ENCODE results near the gene PDLIM5.
"Not testable (repeated sequence)": the region's sequence is repeated elsewhere in the genome, so short reads cannot be mapped to it uniquely, and the experiment has no call there.

The PDLIM5 gene

DNA sequence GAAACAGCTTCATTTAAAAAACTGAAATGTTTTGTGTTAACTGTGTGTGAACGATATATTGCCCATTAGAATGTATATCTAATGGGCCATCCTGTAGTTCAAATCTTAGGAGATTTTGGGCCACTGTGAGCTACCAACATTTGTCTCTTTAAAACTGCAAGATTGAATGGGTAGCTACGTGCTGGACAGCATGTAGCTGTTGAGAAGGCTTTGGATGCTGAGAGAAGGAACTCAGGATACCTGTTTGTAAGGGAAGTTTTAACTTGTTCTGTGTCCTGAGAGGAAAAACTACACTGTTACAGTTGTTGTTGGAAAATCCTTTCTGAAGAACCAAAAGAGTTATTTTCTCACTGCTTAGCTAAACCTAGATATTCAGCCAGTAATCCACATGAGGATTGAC lies 45.9 kb downstream of the PDLIM5 start:
- no peak for DNase-seq (ENCODE audit: low read depth)

GRCh38 chr4:94498502-94498901 lies 46.8 kb downstream of the PDLIM5 start:
- DNase-seq (ENCODE audit: low read depth): no peak

- no peak for DNase-seq (ENCODE audit: low read depth)
Observed at GRCh38 chr4:94500685-94501084, 48.9 kb downstream of the PDLIM5 start.

- no peak for DNase-seq (ENCODE audit: low read depth)
Observed at GRCh38 chr4:94504545-94504944, 52.8 kb downstream of the PDLIM5 start.

GRCh38 chr4:94506822-94507221 lies 55.1 kb downstream of the PDLIM5 start:
- no peak for DNase-seq (ENCODE audit: low read depth)

- no peak for DNase-seq (ENCODE audit: low read depth)
Observed at GRCh38 chr4:94507281-94507680, 55.5 kb downstream of the PDLIM5 start.

GRCh38 chr4:94507708-94508107 lies 56.0 kb downstream of the PDLIM5 start:
- no peak for DNase-seq (ENCODE audit: low read depth)

GRCh38 chr4:94508296-94508695 lies 56.6 kb downstream of the PDLIM5 start:
- no peak for DNase-seq (ENCODE audit: low read depth)

- no peak for DNase-seq (ENCODE audit: low read depth)
Observed at GRCh38 chr4:94508806-94509205, 57.1 kb downstream of the PDLIM5 start.

DNA sequence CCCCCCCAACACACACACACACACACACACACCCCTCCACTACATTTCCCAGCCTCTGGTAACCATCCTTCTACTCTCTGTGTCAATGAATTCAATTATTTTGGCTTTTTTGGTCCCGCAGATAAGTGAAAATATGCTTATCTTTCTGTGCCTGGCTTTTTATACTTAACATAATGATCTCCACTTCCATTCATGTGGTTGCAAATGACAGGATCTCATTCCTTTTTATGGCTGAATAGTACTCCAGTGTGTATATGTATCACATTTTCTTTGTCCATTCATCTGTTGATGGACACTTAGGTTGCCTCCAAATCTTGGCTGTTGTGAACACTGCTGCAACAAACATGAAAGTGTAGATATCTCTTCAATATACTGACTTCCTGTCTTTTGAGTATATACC lies 59.8 kb downstream of the PDLIM5 start:
- DNase-seq (ENCODE audit: low read depth): no peak

- DNase-seq (ENCODE audit: low read depth): not testable (repeated sequence)
Observed at GRCh38 chr4:94513532-94513931, 61.8 kb downstream of the PDLIM5 start.

GRCh38 chr4:94515365-94515764 lies 63.6 kb downstream of the PDLIM5 start:
- no peak for DNase-seq (ENCODE audit: low read depth)

DNA sequence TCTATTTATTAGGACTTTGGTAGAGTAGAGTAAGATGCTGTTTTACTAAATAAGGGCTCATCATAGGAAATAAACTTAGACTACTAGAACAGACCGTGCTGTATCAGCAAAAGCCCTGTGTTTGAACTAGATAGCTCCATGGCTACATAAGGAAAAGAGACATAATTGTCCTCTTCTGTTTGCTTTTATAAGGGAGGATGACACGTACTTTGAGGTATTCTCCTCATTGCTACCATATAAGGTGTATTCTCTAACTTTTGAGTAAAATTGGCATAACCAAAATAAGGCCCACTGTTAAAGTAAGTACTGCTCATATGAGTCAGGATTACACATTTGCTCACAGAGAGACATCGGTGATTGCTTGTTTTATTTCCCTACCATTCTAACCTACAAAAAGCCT lies 64.3 kb downstream of the PDLIM5 start:
- no peak for DNase-seq (ENCODE audit: low read depth)

- DNase-seq (ENCODE audit: low read depth): no peak
Observed at GRCh38 chr4:94516999-94517398, 65.3 kb downstream of the PDLIM5 start.

GRCh38 chr4:94517492-94517891 lies 65.8 kb downstream of the PDLIM5 start:
- DNase-seq (ENCODE audit: low read depth): no peak

- DNase-seq (ENCODE audit: low read depth): no peak
Observed at GRCh38 chr4:94519019-94519418, 67.3 kb downstream of the PDLIM5 start.

- no peak for DNase-seq (ENCODE audit: low read depth)
Observed at GRCh38 chr4:94519925-94520789, 68.4 kb downstream of the PDLIM5 start.

GRCh38 chr4:94523033-94523580 lies 71.4 kb downstream of the PDLIM5 start:
- DNase-seq (ENCODE audit: low read depth): no peak

DNA sequence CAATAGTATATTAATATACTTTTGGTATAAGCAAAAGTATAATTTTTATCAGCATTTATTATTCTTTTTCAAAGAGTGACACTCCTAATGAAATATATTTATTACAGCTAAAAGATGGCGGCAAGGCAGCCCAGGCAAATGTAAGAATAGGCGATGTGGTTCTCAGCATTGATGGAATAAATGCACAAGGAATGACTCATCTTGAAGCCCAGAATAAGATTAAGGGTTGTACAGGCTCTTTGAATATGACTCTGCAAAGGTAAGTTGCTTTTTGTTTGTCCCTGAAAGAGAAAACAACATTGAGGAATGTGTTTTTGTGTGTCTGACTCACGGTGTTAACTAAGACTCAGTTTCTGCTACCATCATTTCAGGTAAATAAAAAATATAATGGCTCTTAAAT lies 71.9 kb downstream of the PDLIM5 start:
- no peak for DNase-seq (ENCODE audit: low read depth)

- DNase-seq (ENCODE audit: low read depth): no peak
Observed at GRCh38 chr4:94525993-94526728, 74.4 kb downstream of the PDLIM5 start.

GRCh38 chr4:94527556-94528233 lies 76.0 kb downstream of the PDLIM5 start:
- DNase-seq (ENCODE audit: low read depth): no peak

DNA sequence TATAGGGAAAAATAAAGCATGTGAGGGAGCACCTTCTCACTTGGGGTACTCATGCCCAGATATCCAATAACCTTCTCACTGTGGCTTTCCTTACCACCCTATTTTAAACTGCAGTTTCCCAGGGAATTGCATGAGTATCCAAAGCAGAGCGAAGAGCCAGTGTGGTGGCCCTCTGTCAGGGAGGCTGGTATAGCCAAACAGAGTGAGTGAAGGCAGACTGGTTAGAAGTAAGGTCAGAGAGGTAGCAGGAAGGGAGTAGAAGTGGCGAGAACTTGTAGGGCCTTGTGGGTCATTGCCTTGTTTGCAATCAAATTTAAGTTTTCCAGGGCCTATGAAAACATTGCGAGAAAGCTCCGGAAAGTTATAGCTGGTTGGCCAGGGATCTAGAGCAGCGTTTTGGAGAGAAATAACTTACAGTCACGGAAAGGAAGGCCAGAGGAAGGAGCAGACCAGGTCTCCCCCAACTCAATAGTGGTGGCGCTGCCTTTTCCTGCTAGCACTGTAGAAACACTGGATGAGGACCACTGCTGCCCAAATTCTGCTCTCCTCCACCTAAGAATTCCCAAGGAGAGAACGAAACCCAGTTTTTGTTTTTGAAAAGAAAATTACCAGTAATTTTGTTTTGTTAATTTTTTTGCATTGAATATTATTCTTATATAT lies 77.2 kb downstream of the PDLIM5 start:
- DNase-seq (ENCODE audit: low read depth): no peak

All from activated T-cell treated with anti-CD3 and anti-CD28 coated beads for 24 hours (primary cell).